ENCODE data around the gene VASH2.

The VASH2 gene

DNA sequence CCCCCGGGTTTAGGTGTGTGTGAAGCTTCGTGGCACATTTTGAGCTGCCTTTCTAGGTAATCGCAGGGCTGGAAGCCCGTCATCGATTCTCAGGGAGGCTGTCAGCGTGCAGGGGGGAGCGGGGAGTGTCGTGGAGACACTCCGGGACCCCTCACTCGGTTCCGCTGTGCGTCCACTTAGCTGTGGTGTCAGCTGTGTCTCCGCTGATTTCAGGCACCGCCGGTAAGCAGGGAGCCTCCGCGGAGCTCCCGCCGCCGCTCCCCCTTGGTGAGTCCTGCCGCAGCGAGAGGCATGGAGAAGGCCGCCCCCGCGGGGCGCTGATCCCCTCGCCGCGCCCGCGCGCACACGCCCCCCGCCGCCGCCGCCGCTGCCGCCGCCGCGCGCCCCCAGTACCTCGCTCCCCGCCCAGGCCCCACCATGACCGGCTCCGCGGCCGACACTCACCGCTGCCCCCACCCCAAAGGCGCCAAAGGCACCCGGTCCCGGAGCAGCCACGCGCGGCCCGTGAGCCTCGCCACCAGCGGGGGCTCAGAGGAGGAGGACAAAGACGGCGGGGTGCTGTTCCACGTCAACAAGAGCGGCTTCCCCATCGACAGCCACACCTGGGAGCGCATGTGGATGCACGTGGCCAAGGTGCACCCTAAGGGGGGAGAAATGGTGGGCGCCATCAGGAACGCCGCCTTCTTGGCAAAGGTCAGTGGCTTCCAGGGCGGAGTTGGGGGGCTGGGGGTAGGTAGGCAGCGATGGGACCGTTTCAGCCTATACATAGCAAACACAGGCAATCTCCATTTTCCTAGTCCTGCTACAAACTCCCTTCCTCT, 995 bp downstream of the VASH2 start:
- no peak for TF ChIP-seq CTCF (IDR thresholded peaks at IDR 0.05; ENCODE audit: low read depth, low read length)
- H3K4me3 ChIP-seq (replicated peaks in 1 of 2; ENCODE audit: low read depth in 2 of 2, low read length in 2 of 2): peak overlapping the region; percentile 57
- no peak for DNase-seq (ENCODE audit: low read depth in 2 of 2)

- peak in 1 of 2 donors; percentile 3 for DNase-seq (ENCODE audit: low read depth in 2 of 2)
- H3K4me3 ChIP-seq (replicated peaks in 1 of 2; ENCODE audit: low read depth in 2 of 2, low read length in 2 of 2): no peak overlapping the region
- no peak for TF ChIP-seq CTCF (IDR thresholded peaks at IDR 0.05; ENCODE audit: low read depth, low read length)
Observed at GRCh38 chr1:212951947-212952640, 1.8 kb downstream of the VASH2 start.

DNA sequence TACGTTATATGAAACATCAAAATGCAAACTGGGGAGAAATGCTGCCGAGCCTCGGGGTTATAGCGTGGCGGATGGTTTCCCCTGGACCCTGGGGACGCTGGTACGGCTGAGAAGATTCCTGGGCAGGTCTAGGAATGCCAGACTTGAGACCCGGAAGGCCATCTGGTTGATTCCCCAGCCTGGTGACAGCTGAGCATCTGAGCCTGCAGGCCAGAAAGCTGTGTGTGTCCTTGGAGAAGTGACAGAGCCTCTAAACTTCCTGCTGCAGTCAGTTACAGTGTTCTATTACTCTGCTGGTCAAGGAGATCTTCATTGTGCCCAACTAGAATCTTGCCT, 2.3 kb downstream of the VASH2 start:
- DNase-seq (ENCODE audit: low read depth in 2 of 2): no peak
- no peak overlapping the region for H3K4me3 ChIP-seq (replicated peaks in 1 of 2; ENCODE audit: low read depth in 2 of 2, low read length in 2 of 2)
- no peak for TF ChIP-seq CTCF (IDR thresholded peaks at IDR 0.05; ENCODE audit: low read depth, low read length)

GRCh38 chr1:212953321-212953720, 3.0 kb downstream of the VASH2 start:
- no peak for TF ChIP-seq CTCF (IDR thresholded peaks at IDR 0.05; ENCODE audit: low read depth, low read length)
- no peak overlapping the region for H3K4me3 ChIP-seq (replicated peaks in 1 of 2; ENCODE audit: low read depth in 2 of 2, low read length in 2 of 2)
- DNase-seq (ENCODE audit: low read depth in 2 of 2): no peak

DNA sequence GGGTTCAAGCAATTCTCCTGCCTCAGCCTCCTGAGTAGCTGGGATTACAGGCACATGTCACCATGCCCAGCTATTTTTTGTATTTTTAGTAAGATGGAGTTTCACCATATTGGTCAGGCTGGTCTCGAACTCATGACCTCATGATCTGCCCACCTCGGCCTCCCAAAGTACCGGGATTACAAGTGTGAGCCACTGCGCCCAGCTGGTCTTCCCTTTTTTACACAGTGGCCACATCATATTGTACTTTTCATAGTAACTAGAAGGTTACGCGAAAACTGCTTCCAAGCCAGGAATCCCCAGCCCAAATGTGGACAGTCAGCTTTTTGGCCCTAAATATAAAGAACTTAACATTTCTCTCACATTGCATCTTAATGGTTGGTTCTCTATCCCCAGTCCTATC, 4.2 kb downstream of the VASH2 start:
- TF ChIP-seq CTCF (IDR thresholded peaks at IDR 0.05; ENCODE audit: low read depth, low read length): no peak
- DNase-seq (ENCODE audit: low read depth in 2 of 2): no peak
- no peak overlapping the region for H3K4me3 ChIP-seq (replicated peaks in 1 of 2; ENCODE audit: low read depth in 2 of 2, low read length in 2 of 2)

GRCh38 chr1:212955098-212955497, 4.8 kb downstream of the VASH2 start:
- TF ChIP-seq CTCF (IDR thresholded peaks at IDR 0.05; ENCODE audit: low read depth, low read length): no peak
- DNase-seq (ENCODE audit: low read depth in 2 of 2): no peak
- no peak overlapping the region for H3K4me3 ChIP-seq (replicated peaks in 1 of 2; ENCODE audit: low read depth in 2 of 2, low read length in 2 of 2)

Data from cardiac fibroblast (primary cell).